HFF-Myc (cell line): ENCODE measurements around the gene CALHM5.
A peak's percentile ranks its signal among the peaks of the same experiment; 100 is the strongest.

Experiments
- DNase-seq: peaks from one replicate; pipeline ENCODE4 v3.0.0-alpha.2; 2011; ENCODE audit warnings: low read depth; ENCODE audit errors: extremely low read depth
- H3K4me3 ChIP-seq: replicated peaks from 2 replicates; pipeline ENCODE4 v1.5.1; 2011; ENCODE audit warnings: low read depth, mild to moderate bottlenecking, control low read depth, low read length
- CTCF ChIP-seq: IDR thresholded peaks from 2 replicates; pipeline ENCODE4 v1.5.1; 2012; ENCODE audit warnings: mild to moderate bottlenecking, low read depth, low read length, control low read depth; ENCODE audit errors: missing control alignments

CALHM5 gene

DNA sequence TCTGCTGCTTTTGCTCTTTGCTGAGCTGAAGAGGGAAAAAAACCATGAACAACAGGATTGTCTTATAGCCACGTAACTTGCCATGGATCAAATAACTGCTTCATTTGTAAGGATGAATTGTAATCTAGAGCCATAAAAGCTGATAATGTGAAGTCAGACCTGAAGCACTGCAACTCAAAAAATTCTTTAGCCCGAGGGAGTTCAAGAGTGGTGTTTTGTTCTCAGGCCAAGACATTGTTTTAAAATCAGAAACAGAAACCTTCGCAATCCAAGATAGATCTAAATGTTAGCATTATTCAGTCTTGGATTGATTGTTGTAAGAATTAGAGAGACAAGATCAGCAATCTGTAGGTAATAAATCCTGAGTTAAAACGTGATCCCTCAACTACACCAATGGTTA is 34.2 kb downstream of the CALHM5 start, which contains the start of gene TRAPPC3L:
Gene TRAPPC3L (minus strand): TSS at position 34 of the 400 bp plus-strand sequence. CDS start 170 bp downstream, outside the sequence.
- no peak for TF ChIP-seq CTCF
- no peak for DNase-seq
- H3K4me3 ChIP-seq: no peak within 1 kb of the TSS

DNA sequence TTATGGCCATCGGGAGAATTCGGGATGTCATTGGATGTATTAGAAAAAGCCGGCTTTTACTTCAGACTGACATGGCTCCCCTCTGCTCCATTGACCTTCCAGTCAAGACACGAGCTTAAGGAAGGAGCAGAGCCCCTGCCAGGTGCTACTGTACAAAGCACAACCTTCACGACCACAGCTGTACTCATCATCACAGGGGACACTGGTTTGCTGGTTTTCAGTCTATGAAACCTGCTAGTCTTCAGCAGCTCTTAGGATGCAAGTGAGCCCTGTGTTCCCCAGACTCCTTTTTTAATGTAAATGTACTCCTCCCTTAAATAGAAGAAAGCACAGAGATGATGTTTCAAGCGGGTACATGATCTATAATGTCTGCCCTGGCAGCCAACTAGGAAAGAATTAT is 35.9 kb downstream of the CALHM5 start:
- TF ChIP-seq CTCF: no peak
- no peak overlapping the region for H3K4me3 ChIP-seq
- DNase-seq: no peak

GRCh38 chr6:116550796-116551195 is 39.4 kb downstream of the CALHM5 start:
- no peak for TF ChIP-seq CTCF
- DNase-seq: no peak
- H3K4me3 ChIP-seq: no peak overlapping the region

DNA sequence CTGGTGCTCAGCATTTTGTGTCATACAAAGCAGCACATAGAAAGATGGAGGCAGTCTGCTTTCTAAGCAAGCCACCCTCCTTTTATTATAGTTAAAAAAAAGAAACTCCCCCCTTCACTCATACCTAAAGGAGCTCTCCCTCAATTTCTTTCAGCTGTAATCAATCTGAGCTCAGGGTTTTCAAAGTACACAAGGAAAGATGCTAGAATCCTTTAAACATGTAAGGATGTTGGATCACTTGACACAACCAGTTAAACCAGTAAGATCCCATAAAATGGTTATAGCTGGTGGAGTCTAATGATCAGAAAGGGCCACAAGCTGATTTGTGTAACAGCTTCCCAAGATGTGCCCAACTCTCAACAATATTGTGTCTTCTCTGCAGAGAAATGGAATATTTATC is 42.0 kb downstream of the CALHM5 start, which contains the start of gene CALHM4:
Gene CALHM4 (plus strand): TSS at position 301 of the 400 bp plus-strand sequence. CDS start 43 bp downstream, at position 344.
- no peak for TF ChIP-seq CTCF
- no peak for DNase-seq
- no peak within 1 kb of the TSS for H3K4me3 ChIP-seq

- no peak for TF ChIP-seq CTCF
- H3K4me3 ChIP-seq: no peak overlapping the region
- peak; percentile 84 for DNase-seq
Measured at GRCh38 chr6:116556065-116556464, 44.6 kb downstream of the CALHM5 start.

GRCh38 chr6:116556814-116557415 is 45.5 kb downstream of the CALHM5 start:
- no peak for DNase-seq
- no peak for TF ChIP-seq CTCF
- H3K4me3 ChIP-seq: no peak overlapping the region

- peak; percentile 97 for DNase-seq
Measured at GRCh38 chr6:116557893-116558292, 46.5 kb downstream of the CALHM5 start.

More at GRCh38 chr6:116557893-116558292, 46.5 kb downstream of the CALHM5 start:
- no peak for TF ChIP-seq CTCF
- H3K4me3 ChIP-seq: no peak overlapping the region
